ENCODE data around the gene DCLK2. TPM values are rescaled to one million over a fixed set of nuclear protein-coding genes. Genes with fewer than 3 reads are reported as not detected.
A peak's percentile ranks its signal among the peaks of the same experiment; 100 is the strongest.

DCLK2 gene
- total RNA-seq, 1 donor from 2014 or later, result 4.9 TPM

- no peaks in the 10 kb centered on the region for H3K36me3 ChIP-seq
- no peak overlapping the region for H3K27ac ChIP-seq
- no peak for TF ChIP-seq CTCF (IDR thresholded peaks at IDR 0.05)
- ATAC-seq (no peak), DNase-seq (no peak)
- H3K4me3 ChIP-seq, result no peak overlapping the region
- intact Hi-C loops (cut with DNase I), result no loop called here
- peaks cover 5% of the 10 kb centered on the region for H3K4me1 ChIP-seq
- no peaks in the 10 kb centered on the region for H3K9me3 ChIP-seq
- no peaks in the 10 kb centered on the region for H3K27me3 ChIP-seq
Observed at GRCh38 chr4:150141756-150142155, 63.5 kb downstream of the DCLK2 start.

GRCh38 chr4:150142831-150143230 is 64.6 kb downstream of the DCLK2 start:
- no peak overlapping the region for H3K4me3 ChIP-seq
- no peaks in the 10 kb centered on the region for H3K9me3 ChIP-seq
- TF ChIP-seq CTCF (IDR thresholded peaks at IDR 0.05), result no peak
- peaks cover 5% of the 10 kb centered on the region for H3K4me1 ChIP-seq
- no peaks in the 10 kb centered on the region for H3K36me3 ChIP-seq
- H3K27ac ChIP-seq, result no peak overlapping the region
- DNase-seq (no peak), ATAC-seq (no peak)
- intact Hi-C loops (cut with DNase I), result no loop called here
- H3K27me3 ChIP-seq, result no peaks in the 10 kb centered on the region

- DNase-seq (no peak), ATAC-seq (peak; percentile 29)
- peak; percentile 18 for TF ChIP-seq CTCF (IDR thresholded peaks at IDR 0.05)
- peaks cover 10% of the 10 kb centered on the region for H3K4me1 ChIP-seq
- H3K9me3 ChIP-seq, result no peaks in the 10 kb centered on the region
- no peak overlapping the region for H3K27ac ChIP-seq
- H3K4me3 ChIP-seq, result no peak overlapping the region
- no peaks in the 10 kb centered on the region for H3K36me3 ChIP-seq
- no peaks in the 10 kb centered on the region for H3K27me3 ChIP-seq
- intact Hi-C loops (cut with DNase I), result no loop called here
Observed at GRCh38 chr4:150145090-150145945, 67.1 kb downstream of the DCLK2 start.

GRCh38 chr4:150145946-150146340 is 67.7 kb downstream of the DCLK2 start:
- intact Hi-C loops (cut with DNase I), result no loop called here
- peaks cover 10% of the 10 kb centered on the region for H3K4me1 ChIP-seq
- TF ChIP-seq CTCF (IDR thresholded peaks at IDR 0.05), result no peak
- H3K27me3 ChIP-seq, result no peaks in the 10 kb centered on the region
- no peaks in the 10 kb centered on the region for H3K36me3 ChIP-seq
- no peak for ATAC-seq
- no peaks in the 10 kb centered on the region for H3K9me3 ChIP-seq
- no peak overlapping the region for H3K4me3 ChIP-seq
- no peak for DNase-seq
- H3K27ac ChIP-seq, result no peak overlapping the region

GRCh38 chr4:150149381-150149780 is 71.1 kb downstream of the DCLK2 start:
- no peak for ATAC-seq

More at GRCh38 chr4:150149381-150149780, 71.1 kb downstream of the DCLK2 start:
- TF ChIP-seq CTCF (IDR thresholded peaks at IDR 0.05), result no peak
- Histone ChIP-seq H3K9me3 (no peaks in the 10 kb centered on the region), H3K36me3 (no peaks in the 10 kb centered on the region), H3K27ac (no peak overlapping the region), H3K4me3 (no peak overlapping the region), H3K27me3 (no peaks in the 10 kb centered on the region), H3K4me1 (peaks cover 14% of the 10 kb centered on the region)
- no peak for DNase-seq
- intact Hi-C loops (cut with DNase I), result no loop called here
